H1 (cell line): Measurements from ENCODE around the gene SATB2. TPM values are rescaled to one million over a fixed set of nuclear protein-coding genes. Genes with fewer than 3 reads are reported as not detected.

ENCODE experiments used
- ASH2L ChIP-seq: fragments of 200-600, 300-600 bp; sonication (generic); IDR thresholded peaks from one replicate; pipeline ENCODE4 v1.7.1; 2017; ENCODE audit warnings: low read length
- CEBPB ChIP-seq: IDR thresholded peaks from 2 replicates; pipeline ENCODE4 v1.6.1; 2012; ENCODE audit warnings: low read depth, low read length
- KDM1A ChIP-seq: fragments of 200-600, 300-600 bp; sonication (generic); IDR thresholded peaks from 2 replicates; pipeline ENCODE4 v1.7.1; 2016; ENCODE audit warnings: mild to moderate bottlenecking, low read length, borderline replicate concordance
- RFX5 ChIP-seq: IDR thresholded peaks from 2 replicates; pipeline ENCODE4 v1.6.1; 2011; ENCODE audit warnings: low read depth, low read length, improper control_type of control experiment, borderline replicate concordance
- polyA plus RNA-seq, 7 experiments: library from polyadenylated mRNA; depleted of rRNA in 3 of 7; stranded (reverse) in 5 of 7; unstranded in 2 of 7; fragments of >200 nt in 5 of 7; fragments of 200-250 nt in 2 of 7; gene quantifications; 1 replicate in 5 of 7; 2 replicates in 1 of 7; 4 replicates in 1 of 7; pipeline versions ENCODE4 v1.2.1 to v1.2.3, GENCODE V29; 2011 to 2013; ENCODE audit warnings: missing spikeins in 2 of 7, mixed read lengths in 2 of 7
- total RNA-seq: library from RNA; stranded (reverse); fragmentation: NEBNext Ultra II Directional; extraction: Animal tissue kit (Norgen Biotek cat#: 25700); gene quantifications from 2 replicates; pipeline ENCODE4 v1.2.1, GENCODE V29; 2021

SATB2 gene
- total and polyA plus RNA-seq, 2 of the 8 experiments (the other 6 are each of a cell fraction or from before 2014, with no cell fraction given): 1.3 to 5.7 TPM

GRCh38 chr2:199462956-199463692, 5.4 kb upstream of the SATB2 start (continued):
- TF ChIP-seq KDM1A (no peak), ASH2L (no peak), CEBPB (no peak), RFX5 (no peak)
